ES-I3 (cell line): ENCODE measurements around the gene FOXN3.
"Not testable (repeated sequence)": the region's sequence is repeated elsewhere in the genome, so short reads cannot be mapped to it uniquely, and the experiment has no call there.

Experiments used
- H3K36me3 ChIP-seq: 2 replicates; pipeline ENCODE4 v1.6.1; 2013; ENCODE audit warnings: mild to moderate bottlenecking, low read length, control low read depth, moderate library complexity; ENCODE audit not compliant: insufficient read depth
- H3K4me1 ChIP-seq: 2 replicates; pipeline ENCODE4 v1.6.1; 2013; ENCODE audit warnings: mild to moderate bottlenecking, control low read depth, low read length; ENCODE audit not compliant: insufficient read depth
- H3K9ac ChIP-seq: 2 replicates; pipeline ENCODE4 v1.6.1; 2013; ENCODE audit warnings: low read depth, mild to moderate bottlenecking, low read length, moderate library complexity
- H3K9me3 ChIP-seq: 2 replicates; pipeline ENCODE4 v1.6.1; 2013; ENCODE audit warnings: mild to moderate bottlenecking, low read length, moderate library complexity; ENCODE audit not compliant: control insufficient read depth, insufficient read depth

FOXN3 gene

GRCh38 chr14:89303456-89304435, 113.3 kb downstream of the FOXN3 start:
- Histone ChIP-seq H3K9me3 (no peaks in the 10 kb centered on the region), H3K9ac (no peak overlapping the region), H3K36me3 (peaks cover 4% of the 10 kb centered on the region; the same call in 1 of the 2 replicates), H3K4me1 (peaks cover 55% of the 10 kb centered on the region)

- Histone ChIP-seq H3K4me1 (peaks cover 53% of the 10 kb centered on the region), H3K9ac (no peak overlapping the region), H3K36me3 (peaks cover 4% of the 10 kb centered on the region; the same call in 1 of the 2 replicates), H3K9me3 (no peaks in the 10 kb centered on the region)
Observed at GRCh38 chr14:89302396-89302950, 114.6 kb downstream of the FOXN3 start.

GRCh38 chr14:89299587-89299986, 117.4 kb downstream of the FOXN3 start:
- Histone ChIP-seq H3K4me1 (peaks cover 45% of the 10 kb centered on the region), H3K9ac (no peak overlapping the region), H3K9me3 (no peaks in the 10 kb centered on the region), H3K36me3 (peaks cover 4% of the 10 kb centered on the region; the same call in 1 of the 2 replicates)

DNA sequence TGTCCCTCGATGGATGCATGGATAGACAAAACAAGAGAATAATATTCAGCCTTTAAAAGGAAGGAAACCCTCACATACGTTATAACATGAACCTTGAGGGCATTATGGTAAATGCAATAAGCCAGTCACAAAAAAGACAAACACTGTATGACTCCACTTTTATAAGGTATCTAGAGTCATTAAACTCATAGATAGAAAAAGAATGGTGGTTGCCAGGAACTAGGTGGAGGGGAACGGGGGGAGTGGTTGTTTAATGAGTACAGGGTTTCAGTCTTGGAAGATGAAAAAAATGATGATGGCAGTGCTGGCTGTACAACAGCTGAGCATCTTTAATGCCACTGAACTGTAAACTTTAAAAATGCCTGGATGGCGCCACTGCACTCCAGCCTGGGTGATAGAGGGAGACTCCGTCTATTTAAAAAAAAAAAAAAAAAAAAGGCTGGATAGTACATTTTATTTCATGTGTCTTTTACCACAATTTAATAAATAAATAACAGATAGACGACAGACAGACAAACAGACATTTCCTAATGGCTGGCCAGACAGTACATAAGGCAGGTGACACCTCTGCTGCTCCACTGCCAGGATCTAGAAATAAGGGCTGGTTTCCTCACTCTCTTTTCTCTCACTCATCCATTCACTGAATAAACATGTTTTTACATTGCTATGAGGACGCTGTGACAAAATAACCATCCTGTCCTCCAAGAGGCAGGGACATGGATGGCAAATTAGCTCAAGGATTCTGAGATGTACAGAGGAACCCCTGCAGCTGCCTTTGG, 118.8 kb downstream of the FOXN3 start:
- peaks cover 4% of the 10 kb centered on the region; the same call in 1 of the 2 replicates for H3K36me3 ChIP-seq
- H3K9me3 ChIP-seq, result no peaks in the 10 kb centered on the region
- no peak overlapping the region for H3K9ac ChIP-seq
- peaks cover 43% of the 10 kb centered on the region for H3K4me1 ChIP-seq

GRCh38 chr14:89296281-89296745, 120.7 kb downstream of the FOXN3 start:
- Histone ChIP-seq H3K4me1 (peaks cover 48% of the 10 kb centered on the region), H3K9ac (no peak overlapping the region), H3K36me3 (no peaks in the 10 kb centered on the region; the same call in 1 of the 2 replicates), H3K9me3 (no peaks in the 10 kb centered on the region)

- Histone ChIP-seq H3K9me3 (no peaks in the 10 kb centered on the region), H3K36me3 (no peaks in the 10 kb centered on the region; the same call in 1 of the 2 replicates), H3K4me1 (peaks cover 52% of the 10 kb centered on the region), H3K9ac (no peak overlapping the region; the same call in 1 of the 2 replicates)
Observed at GRCh38 chr14:89294872-89295271, 122.2 kb downstream of the FOXN3 start.

DNA sequence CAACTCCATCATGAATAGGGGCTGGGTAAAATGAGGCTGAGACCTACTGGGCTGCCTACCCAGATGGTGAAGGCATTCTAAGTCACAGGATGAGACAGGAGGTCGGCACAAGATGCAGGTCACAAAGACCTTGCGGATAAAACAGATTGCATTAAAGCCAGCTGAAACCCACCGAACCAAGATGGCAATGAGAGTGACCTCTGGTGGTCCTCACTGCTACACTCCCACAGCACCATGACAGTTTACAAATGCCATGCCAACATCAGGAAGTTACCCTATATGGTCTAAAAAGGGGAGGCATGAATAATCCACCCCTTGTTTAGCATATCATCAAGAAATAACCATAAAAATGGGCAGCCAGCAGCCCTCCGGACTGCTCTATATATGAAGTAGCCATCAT, 122.6 kb downstream of the FOXN3 start:
- not testable (repeated sequence) for H3K36me3 ChIP-seq, H3K9me3 ChIP-seq, H3K9ac ChIP-seq
- H3K4me1 ChIP-seq, result peaks cover 52% of the 10 kb centered on the region

DNA sequence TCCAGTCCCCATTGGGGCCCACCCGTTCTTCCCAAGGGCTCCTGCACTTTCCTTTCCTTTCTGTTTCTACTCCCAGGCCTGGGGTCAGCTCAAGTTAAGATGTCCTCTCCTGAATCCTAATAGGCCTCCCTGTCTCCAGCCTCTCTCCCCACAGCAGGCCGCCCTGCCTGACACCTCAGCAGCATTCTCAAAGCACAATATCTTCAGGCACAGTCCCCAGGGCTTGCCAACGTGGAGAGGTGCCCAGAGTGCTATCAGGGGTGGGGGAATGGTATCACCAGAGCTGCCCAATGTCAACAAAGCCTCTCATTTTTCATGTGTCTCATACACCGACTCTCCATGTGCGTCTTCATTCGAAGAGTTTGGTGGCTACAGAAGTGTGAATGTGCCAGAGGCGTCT, 123.0 kb downstream of the FOXN3 start:
- Histone ChIP-seq H3K36me3 (0 out of 2 replicates have a peak, but pooled peaks cover 2% of the 10 kb centered on the region), H3K9me3 (no peaks in the 10 kb centered on the region), H3K9ac (no peak overlapping the region; the same call in 1 of the 2 replicates), H3K4me1 (peaks cover 52% of the 10 kb centered on the region)

- H3K9me3 ChIP-seq, result no peaks in the 10 kb centered on the region
- H3K9ac ChIP-seq, result no peak overlapping the region
- H3K4me1 ChIP-seq, result peaks cover 49% of the 10 kb centered on the region
- H3K36me3 ChIP-seq, result 0 out of 2 replicates have a peak, but pooled peaks cover 2% of the 10 kb centered on the region
Observed at GRCh38 chr14:89293314-89293916, 123.6 kb downstream of the FOXN3 start.

GRCh38 chr14:89292579-89293313, 124.3 kb downstream of the FOXN3 start:
- H3K9ac ChIP-seq, result no peak overlapping the region
- H3K4me1 ChIP-seq, result peaks cover 49% of the 10 kb centered on the region
- 0 out of 2 replicates have a peak, but pooled peaks cover 2% of the 10 kb centered on the region for H3K36me3 ChIP-seq
- no peaks in the 10 kb centered on the region for H3K9me3 ChIP-seq

DNA sequence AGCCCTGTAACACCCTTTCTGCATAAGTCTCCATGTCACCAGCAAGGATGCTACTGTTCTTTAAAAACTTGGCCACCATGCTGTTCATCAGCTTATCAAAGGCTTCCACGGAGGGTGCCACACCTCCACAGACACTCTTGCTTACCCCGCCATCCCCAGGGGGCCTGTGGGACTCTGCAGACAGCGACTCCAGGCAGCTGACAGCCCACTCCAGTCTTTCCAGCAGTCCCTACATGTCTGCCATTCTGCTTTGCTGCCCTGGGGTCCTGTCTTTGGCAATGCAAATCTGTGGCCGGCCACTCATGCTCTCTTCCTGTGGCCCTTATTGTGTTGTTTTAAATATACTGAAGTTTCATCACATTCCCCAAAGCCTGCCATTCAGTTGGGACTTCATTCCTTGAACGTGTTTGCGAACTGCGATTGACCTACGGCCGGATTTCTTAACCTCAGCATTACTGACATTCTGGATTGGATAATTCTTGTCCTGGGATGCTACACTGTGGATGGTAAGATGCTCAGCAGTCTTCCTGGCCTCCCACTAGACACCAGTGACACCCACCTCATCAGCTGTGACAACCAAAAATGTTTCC, 125.6 kb downstream of the FOXN3 start:
- Histone ChIP-seq H3K4me1 (peaks cover 47% of the 10 kb centered on the region), H3K9me3 (no peaks in the 10 kb centered on the region), H3K36me3 (0 out of 2 replicates have a peak, but pooled peaks cover 2% of the 10 kb centered on the region)

DNA sequence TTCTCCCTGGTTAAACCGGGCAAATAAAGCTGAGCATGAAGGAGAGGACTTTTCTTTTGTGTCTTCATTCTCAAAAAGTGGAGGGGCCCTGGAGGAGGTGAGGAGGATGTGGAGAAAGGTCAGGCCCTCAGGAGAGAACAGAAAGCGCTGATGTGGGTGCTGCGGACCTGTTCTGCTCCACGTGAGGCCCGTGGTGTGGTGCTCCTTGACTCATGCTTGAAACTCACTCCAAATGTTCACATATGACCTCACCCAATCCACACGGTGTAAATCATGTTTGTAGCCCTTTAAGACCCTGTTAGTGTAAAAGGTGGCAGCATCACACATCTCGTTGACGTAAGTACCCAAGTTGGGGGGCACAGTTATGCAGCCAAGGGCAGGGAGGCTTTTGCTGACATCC, 126.2 kb downstream of the FOXN3 start:
- 0 out of 2 replicates have a peak, but pooled peaks cover 2% of the 10 kb centered on the region for H3K36me3 ChIP-seq
- H3K9me3 ChIP-seq, result no peaks in the 10 kb centered on the region
- peaks cover 50% of the 10 kb centered on the region for H3K4me1 ChIP-seq
- H3K9ac ChIP-seq, result no peak overlapping the region

More for the DNA sequence above, 125.6 kb downstream of the FOXN3 start:
- H3K9ac ChIP-seq, result no peak overlapping the region

- Histone ChIP-seq H3K9ac (no peak overlapping the region), H3K9me3 (no peaks in the 10 kb centered on the region), H3K36me3 (0 out of 2 replicates have a peak, but pooled peaks cover 2% of the 10 kb centered on the region), H3K4me1 (peaks cover 39% of the 10 kb centered on the region)
Observed at GRCh38 chr14:89289477-89289876, 127.6 kb downstream of the FOXN3 start.
